ENCODE data around the gene IDUA. TPM values are rescaled to one million over a fixed set of nuclear protein-coding genes. Genes with fewer than 3 reads are reported as not detected.

IDUA gene
- total and polyA plus RNA-seq, 2 experiments from 2014 or later = 26.4 to 30.7 TPM

- peaks cover 5% of the 10 kb centered on the region; the same call in 1 of the 2 replicates for H3K4me1 ChIP-seq (ENCODE audit: insufficient read depth)
- no peak overlapping the region for H3K27ac ChIP-seq
- in situ Hi-C loops (cut with MboI) = no loop called here
- no peak for DNase-seq
- no peaks in the 10 kb centered on the region for H3K9me2 ChIP-seq (ENCODE audit: insufficient read depth)
- no peak for TF ChIP-seq EZH2phosphoT487 (IDR thresholded peaks at IDR 0.05; ENCODE audit: insufficient read depth, low read depth)
- TF ChIP-seq EZH2 (IDR thresholded peaks at IDR 0.05; ENCODE audit: insufficient read depth, poor library complexity, severe bottlenecking) = no peak
- H3K4me2 ChIP-seq (ENCODE audit: unreplicated experiment) = no peak overlapping the region
- WGBS, 2 experiments (ENCODE audit: low coverage in 1 of 2, low lambda C conversion rate in 2 of 2, missing lambda C conversion rate in 2 of 2) = 82 to 92% methylated on average over 18 to 20 of the region's 23 CpGs
- no peaks in the 10 kb centered on the region for H3F3A ChIP-seq (ENCODE audit: insufficient read depth)
- no peak overlapping the region for H3K4me3 ChIP-seq
- no peaks in the 10 kb centered on the region for H3K27me3 ChIP-seq (replicated peaks; ENCODE audit: insufficient read depth)
- H2AFZ ChIP-seq = no peak overlapping the region
- no peak overlapping the region for H3K9ac ChIP-seq
- no peaks in the 10 kb centered on the region for H4K20me1 ChIP-seq (ENCODE audit: insufficient read depth)
- H3K9me3 ChIP-seq (ENCODE audit: low read depth) = no peaks in the 10 kb centered on the region
- H3K36me3 ChIP-seq (ENCODE audit: low read depth) = no peaks in the 10 kb centered on the region
- peaks cover 14% of the 10 kb centered on the region; the same call in 1 of the 2 replicates for H3K79me2 ChIP-seq (ENCODE audit: insufficient read depth)
These were observed 18.0 kb upstream of the IDUA start for GRCh38 chr4:968621-969394.

- TF ChIP-seq EZH2 (IDR thresholded peaks at IDR 0.05; ENCODE audit: insufficient read depth, poor library complexity, severe bottlenecking) (no peak), EZH2phosphoT487 (IDR thresholded peaks at IDR 0.05; ENCODE audit: insufficient read depth, low read depth) (no peak)
- H3K36me3 ChIP-seq (ENCODE audit: low read depth) = no peaks in the 10 kb centered on the region
- H3K79me2 ChIP-seq (ENCODE audit: insufficient read depth) = peaks cover 14% of the 10 kb centered on the region; the same call in 1 of the 2 replicates
- no peaks in the 10 kb centered on the region for H4K20me1 ChIP-seq (ENCODE audit: insufficient read depth)
- no peak overlapping the region for H3K4me2 ChIP-seq (ENCODE audit: unreplicated experiment)
- in situ Hi-C loops (cut with MboI) = no loop called here
- H3K9me2 ChIP-seq (ENCODE audit: insufficient read depth) = no peaks in the 10 kb centered on the region
- H3K4me1 ChIP-seq (ENCODE audit: insufficient read depth) = peaks cover 5% of the 10 kb centered on the region; the same call in 1 of the 2 replicates
- no peak overlapping the region for H3K27ac ChIP-seq
- H3K4me3 ChIP-seq = no peak overlapping the region
- no peak for DNase-seq
- no peaks in the 10 kb centered on the region for H3K27me3 ChIP-seq (replicated peaks; ENCODE audit: insufficient read depth)
- H3K9ac ChIP-seq = no peak overlapping the region
- WGBS, 2 experiments (ENCODE audit: low coverage in 1 of 2, low lambda C conversion rate in 2 of 2, missing lambda C conversion rate in 2 of 2) = 88 to 95% methylated on average over 23 to 25 of the region's 25 CpGs
- H3F3A ChIP-seq (ENCODE audit: insufficient read depth) = no peaks in the 10 kb centered on the region
- H3K9me3 ChIP-seq (ENCODE audit: low read depth) = no peaks in the 10 kb centered on the region
- H2AFZ ChIP-seq = no peak overlapping the region
These were observed 16.6 kb upstream of the IDUA start for GRCh38 chr4:970046-970745.

DNA sequence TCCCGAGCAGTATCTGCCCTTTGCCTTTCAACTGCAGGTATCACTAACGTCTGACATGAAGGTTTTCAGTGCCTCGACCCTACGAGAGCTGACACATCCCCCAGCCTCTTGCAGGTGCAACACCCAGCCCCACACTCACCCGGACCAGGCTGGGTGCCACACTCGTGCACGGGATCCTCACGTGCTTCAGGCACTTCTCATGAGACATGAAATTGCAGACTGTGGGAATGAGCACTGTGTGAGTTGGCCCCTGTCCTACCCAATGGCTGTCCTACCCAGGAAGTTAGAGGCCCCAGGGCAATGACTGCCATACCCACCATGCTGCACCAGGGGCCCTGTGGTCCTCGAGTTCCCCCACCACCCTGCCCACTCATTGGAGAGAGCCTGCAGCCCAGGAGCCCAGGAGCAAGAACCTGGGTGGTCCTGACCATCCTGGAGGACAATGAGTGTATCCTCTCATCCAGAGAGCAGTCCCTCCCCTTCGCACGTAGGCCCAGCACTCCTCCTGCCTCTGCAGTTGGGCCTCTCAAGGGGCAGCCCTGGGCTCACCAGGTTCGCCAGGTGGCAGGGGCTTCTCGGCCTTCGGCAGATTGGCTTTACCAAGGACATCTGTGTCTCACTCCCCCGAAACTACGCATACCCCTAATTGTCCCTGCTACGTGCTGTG, 15.9 kb upstream of the IDUA start:
- Histone ChIP-seq H3K4me1 (ENCODE audit: insufficient read depth) (peaks cover 5% of the 10 kb centered on the region; the same call in 1 of the 2 replicates), H3K27ac (no peak overlapping the region)
- DNase-seq = peak; percentile 24

More for the DNA sequence above, 15.9 kb upstream of the IDUA start:
- no peaks in the 10 kb centered on the region for H4K20me1 ChIP-seq (ENCODE audit: insufficient read depth)
- TF ChIP-seq EZH2 (IDR thresholded peaks at IDR 0.05; ENCODE audit: insufficient read depth, poor library complexity, severe bottlenecking) (no peak), EZH2phosphoT487 (IDR thresholded peaks at IDR 0.05; ENCODE audit: insufficient read depth, low read depth) (no peak)
- no peaks in the 10 kb centered on the region for H3K36me3 ChIP-seq (ENCODE audit: low read depth)
- H3K9ac ChIP-seq = no peak overlapping the region
- H2AFZ ChIP-seq = no peak overlapping the region
- in situ Hi-C loops (cut with MboI) = no loop called here
- H3K79me2 ChIP-seq (ENCODE audit: insufficient read depth) = peaks cover 14% of the 10 kb centered on the region; the same call in 1 of the 2 replicates
- H3K9me2 ChIP-seq (ENCODE audit: insufficient read depth) = no peaks in the 10 kb centered on the region
- no peaks in the 10 kb centered on the region for H3F3A ChIP-seq (ENCODE audit: insufficient read depth)
- no peaks in the 10 kb centered on the region for H3K27me3 ChIP-seq (replicated peaks; ENCODE audit: insufficient read depth)
- no peak overlapping the region for H3K4me3 ChIP-seq
- H3K4me2 ChIP-seq (ENCODE audit: unreplicated experiment) = no peak overlapping the region
- H3K9me3 ChIP-seq (ENCODE audit: low read depth) = no peaks in the 10 kb centered on the region
- 75 to 80% methylated on average over 17 of the region's 17 CpGs for WGBS, 2 experiments (ENCODE audit: low coverage in 1 of 2, low lambda C conversion rate in 2 of 2, missing lambda C conversion rate in 2 of 2)
